GM20431 (cell line): ENCODE data around the gene GPATCH1.

Experiments
- in situ Hi-C: fragments of 300-500 bp; cut with MseI, MboI; formaldehyde crosslinking; loops from one replicate; pipeline ENCODE4 v1.15.0; 2020; ENCODE audit warnings: low sequenced_read_pairs; ENCODE audit not compliant: unreplicated experiment

Gene GPATCH1

GRCh38 chr19:33063753-33064457, 17.1 kb upstream of the GPATCH1 start:
- in situ Hi-C loops = no loop called here

GRCh38 chr19:33064458-33064791, 16.6 kb upstream of the GPATCH1 start:
- in situ Hi-C loops = no loop called here

DNA sequence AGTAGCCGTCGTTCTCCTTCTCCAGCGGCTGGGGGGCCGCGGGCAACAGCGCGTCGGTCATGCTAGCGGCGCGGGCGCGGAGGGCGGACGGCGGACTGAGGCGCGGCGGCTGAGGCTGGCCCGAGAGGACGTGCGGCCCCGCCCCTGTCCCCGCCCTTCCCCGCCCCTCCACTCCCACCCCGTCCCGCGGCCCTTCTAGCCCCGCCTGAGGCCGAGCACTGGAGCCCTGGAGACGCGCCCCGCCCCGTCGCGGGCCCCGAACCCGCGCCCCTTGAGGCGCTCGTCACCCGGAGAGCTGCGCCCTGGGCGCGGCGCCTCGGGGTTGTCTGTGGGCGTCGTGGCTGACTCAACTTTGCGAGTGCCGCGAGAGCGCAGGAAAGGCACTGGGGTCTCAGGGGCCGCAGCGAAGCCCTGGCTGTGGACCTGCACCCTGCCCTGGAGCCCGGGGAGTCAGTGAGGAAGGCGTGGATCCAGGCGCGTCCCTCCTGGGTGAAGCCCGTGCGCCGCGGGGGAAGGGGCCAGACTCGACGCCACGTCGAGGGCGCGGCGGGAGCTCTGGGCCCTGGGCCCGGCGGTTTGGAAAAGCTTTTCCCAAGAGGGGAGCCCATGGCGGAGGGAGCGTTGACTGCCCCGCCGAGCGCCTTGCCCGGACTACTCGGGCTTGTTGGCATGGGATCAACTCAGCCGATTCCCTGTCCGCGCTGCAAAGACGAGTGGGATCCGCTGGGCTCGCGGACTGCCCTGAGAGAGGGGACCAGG, 16.0 kb upstream of the GPATCH1 start, which contains the start of gene RHPN2:
RHPN2 (minus strand) TSS at position 97 of the 759 bp plus-strand sequence; CDS start at position 61, 36 bp downstream.
- in situ Hi-C loops = no loop called here

DNA sequence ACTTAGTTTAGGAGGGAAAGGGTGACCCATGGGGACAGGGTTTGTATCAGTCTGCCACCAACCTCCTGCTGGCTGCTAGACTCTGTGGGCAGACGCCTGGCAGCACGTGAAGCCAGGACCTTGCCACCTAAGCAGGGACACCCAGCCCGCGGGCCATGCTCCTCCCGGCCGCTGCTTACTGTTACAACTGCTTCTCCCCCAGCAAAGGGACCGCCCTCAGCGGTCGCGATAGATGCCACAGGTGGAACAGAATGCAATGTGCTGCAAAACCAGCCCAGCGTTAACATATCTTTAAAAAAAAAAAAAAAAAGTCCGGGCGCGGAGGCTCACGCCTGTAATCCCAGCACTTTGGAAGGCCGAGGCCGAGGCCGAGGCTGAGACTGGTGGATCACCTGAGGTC, 14.4 kb upstream of the GPATCH1 start:
- in situ Hi-C loops = no loop called here

GRCh38 chr19:33067121-33067520, 13.9 kb upstream of the GPATCH1 start:
- in situ Hi-C loops = no loop called here

DNA sequence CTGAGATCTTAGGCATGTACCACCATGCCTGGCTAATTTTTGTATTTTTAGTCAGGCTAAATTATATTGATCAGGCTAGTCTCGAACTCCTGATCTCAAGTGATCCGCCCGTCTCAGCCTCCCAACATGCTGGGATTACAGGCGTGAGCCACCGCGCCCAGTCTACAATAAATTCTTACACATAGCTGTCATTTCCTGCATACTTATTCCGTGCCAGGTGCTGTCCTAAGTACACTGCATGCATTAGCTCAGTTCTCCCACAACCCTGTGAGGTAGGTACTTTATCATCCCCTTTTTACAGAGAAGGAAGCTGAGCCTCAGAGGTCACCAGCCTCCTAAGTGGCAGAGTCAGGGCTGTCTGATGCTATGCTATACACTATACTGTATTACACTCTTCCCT, 9.1 kb upstream of the GPATCH1 start:
- in situ Hi-C loops = no loop called here

DNA sequence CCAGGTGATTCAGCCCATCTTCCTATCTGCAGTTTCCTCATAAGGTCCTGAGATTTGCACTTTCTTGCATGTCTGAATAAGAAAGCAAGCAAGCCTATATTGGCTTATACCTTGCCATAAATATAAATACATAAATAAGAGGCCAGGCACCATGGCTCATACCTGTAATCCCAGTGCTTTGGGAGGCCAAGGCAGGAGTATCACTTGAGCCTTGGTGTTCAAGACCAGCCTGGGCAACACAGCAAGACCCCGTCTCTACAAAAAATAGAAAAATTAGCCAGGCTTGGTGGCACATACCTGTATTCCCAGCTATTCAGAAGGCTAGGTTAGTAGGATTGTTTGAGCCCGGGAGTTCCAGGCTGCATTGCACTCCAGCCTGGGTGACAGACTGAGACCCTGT, 5.5 kb upstream of the GPATCH1 start:
- in situ Hi-C loops = no loop called here

DNA sequence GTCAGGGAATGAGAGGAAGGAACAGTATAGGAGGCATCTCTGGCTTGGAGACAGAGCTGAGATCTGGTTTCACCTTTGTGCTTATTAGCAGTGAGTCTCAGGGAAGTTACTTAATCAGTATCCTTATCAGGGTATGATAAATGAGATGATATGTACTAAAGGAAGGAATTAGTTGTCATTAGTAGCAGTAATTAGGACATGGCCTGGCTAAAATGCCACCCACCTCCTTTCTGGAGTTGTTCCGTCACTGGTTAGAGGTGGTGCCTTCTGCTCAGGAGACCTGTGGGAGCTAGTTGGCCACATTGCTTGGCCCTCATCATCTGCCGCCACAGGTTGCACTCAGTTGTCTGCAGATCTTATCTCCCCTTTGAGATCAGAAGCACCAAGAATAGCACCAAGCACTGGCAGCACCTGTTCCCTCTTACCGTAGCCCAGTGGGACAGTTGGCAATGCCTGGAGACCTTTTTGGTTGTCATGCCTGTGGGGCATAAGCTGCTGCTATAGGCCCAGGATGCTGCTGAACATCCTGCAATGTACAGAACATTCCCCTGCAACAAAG, 4.7 kb downstream of the GPATCH1 start:
- in situ Hi-C loops = no loop called here

GRCh38 chr19:33086955-33087354, 6.0 kb downstream of the GPATCH1 start:
- in situ Hi-C loops = no loop called here

- in situ Hi-C loops = no loop called here
These were observed 8.0 kb downstream of the GPATCH1 start for GRCh38 chr19:33089010-33089409.

DNA sequence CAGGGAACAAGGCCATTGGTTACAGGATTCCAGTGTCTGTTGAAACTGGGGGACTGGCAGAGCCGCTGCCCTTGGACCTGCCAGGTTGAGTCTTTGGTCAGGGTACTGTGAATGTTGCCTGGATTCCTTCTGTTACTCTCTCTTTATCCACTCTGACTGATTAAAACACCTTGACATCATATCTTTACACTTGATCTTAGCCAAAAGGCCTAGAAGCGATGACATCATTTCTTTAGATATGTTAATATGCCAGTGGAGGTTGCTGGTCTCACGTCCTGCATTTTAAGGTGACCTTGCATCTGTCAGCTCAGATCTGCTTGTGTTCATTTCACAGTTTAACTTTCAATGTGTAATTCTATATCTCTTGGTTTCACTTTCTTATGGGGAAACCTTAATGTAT, 9.2 kb downstream of the GPATCH1 start:
- in situ Hi-C loops = no loop called here

GRCh38 chr19:33093420-33094210, 12.6 kb downstream of the GPATCH1 start:
- in situ Hi-C loops = no loop called here

DNA sequence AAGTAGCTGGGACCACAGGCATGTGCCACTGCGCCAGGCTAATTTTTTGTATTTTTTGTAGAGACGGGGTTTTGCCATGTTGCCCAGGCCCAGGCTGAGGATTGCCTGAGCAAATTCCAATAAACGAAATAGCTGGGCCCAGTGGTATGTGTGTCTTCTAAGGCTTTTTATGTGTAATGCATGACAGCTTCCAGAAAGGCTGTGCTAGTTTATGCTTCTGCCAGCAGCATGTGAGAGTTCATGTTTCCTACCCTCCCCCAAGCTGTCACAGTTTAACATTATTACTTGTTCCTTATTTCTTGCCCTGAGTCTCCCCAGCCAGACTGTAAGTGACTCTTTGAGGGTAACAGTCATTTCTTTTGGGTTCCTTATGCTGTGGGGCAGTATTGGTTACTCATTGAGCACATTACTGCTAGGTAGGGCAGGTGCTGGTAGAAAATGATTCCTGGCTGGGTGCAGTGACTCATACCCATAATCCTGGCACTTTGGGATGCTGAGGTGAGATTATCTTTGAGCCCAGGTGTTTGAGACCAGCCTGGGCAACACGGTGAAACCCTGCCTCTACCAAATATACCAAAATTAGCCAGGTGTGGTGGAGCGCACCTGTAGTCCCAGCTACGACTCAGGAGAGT, 13.6 kb downstream of the GPATCH1 start:
- in situ Hi-C loops = no loop called here

DNA sequence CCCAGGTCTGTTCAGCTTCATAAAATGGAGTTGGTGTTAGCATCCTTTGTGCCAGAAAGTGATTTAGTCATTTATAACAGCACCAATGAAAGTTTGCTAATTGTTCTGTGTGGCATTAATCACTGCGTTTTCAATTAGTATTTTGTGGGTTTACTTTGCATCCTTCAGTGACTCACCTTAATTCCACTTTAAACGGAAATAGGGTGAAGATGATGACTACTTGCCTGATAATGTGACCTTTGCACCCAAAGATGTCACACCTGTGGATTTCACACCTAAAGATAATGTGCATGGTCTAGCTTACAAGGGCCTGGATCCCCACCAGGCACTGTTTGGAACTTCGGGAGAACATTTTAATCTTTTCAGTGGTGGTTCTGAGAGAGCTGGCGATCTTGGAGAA, 15.0 kb downstream of the GPATCH1 start:
- in situ Hi-C loops = no loop called here

DNA sequence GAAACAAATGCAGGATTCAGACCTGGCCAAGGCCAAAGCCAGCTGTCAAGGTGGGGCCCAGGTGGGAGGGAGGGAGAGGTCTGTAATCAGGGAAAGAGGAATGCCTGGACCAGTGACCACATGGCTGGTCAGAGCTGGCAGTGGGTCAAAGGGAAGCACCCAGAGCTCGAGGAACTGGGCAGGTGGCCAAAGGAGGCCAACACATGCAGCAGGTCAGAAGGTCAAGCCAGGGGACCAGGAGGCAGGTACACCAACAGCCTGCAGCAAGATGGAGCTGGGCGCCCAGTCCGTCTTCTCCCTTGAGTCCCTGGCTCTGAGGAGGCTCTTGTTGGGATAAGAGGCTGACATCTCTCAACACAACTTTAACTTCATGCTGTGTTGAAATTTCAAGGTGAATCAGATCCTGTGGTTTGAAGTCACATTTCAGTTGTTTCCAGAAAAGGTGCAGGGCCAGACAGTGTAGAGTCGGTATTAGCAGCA, 17.1 kb downstream of the GPATCH1 start:
- in situ Hi-C loops = no loop called here

GRCh38 chr19:33100894-33101644, 20.1 kb downstream of the GPATCH1 start:
- in situ Hi-C loops = loop anchor here (25.0 kb wide), 1 partner anchor 114 kb away; no protein-coding TSS in a partner anchor

DNA sequence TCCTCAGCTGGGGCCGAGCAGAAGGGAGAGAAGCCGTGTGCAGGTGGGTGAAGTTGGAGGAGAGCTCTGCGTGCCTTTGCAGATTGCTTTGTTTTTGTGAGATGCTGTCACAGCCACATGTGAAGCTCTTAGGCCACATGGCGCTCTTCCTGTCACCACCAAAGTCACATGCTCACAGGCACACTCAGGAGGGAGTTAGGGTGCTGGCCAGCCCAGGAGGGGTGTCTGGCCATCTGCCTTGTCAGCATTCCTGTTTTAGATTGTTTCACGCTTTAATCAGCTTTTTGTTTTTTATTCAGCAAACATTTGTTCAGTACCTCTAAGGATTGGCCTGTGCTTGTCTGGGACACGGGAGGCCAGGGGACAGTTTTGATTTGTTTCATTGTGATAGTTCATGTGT, 21.9 kb downstream of the GPATCH1 start:
- in situ Hi-C loops = loop anchor here (25.0 kb wide), 1 partner anchor 116 kb away; no protein-coding TSS in a partner anchor

DNA sequence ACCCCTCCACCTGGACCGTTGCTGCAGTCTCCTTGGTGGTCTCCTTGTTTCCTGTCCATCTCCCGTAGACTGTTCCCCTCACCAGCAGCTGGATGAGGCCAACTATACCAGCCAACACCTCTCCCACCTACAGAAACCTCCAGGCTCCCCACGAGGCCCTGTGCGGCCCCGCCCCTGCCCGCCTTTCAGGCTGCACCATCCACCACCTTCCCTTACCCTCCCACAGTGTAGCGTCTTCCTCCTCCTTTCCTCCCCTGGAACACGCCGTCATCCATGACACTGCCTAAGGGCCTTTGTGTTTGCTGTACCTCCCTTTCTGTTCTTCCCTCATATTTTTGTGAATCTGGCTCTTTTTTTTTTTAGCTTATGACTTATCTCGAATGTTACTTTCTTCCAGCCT, 27.2 kb downstream of the GPATCH1 start:
- in situ Hi-C loops = loop anchor here (25.0 kb wide), 1 partner anchor 121 kb away; no protein-coding TSS in a partner anchor
